GM19452 (cell line): ENCODE measurements around the gene DST.

Experiments used
- ATAC-seq: cut with Tn5 transposase; IDR thresholded peaks from one replicate; pipeline ENCODE4 v1.9.1; 2021; ENCODE audit not compliant: unreplicated experiment

Gene DST

DNA sequence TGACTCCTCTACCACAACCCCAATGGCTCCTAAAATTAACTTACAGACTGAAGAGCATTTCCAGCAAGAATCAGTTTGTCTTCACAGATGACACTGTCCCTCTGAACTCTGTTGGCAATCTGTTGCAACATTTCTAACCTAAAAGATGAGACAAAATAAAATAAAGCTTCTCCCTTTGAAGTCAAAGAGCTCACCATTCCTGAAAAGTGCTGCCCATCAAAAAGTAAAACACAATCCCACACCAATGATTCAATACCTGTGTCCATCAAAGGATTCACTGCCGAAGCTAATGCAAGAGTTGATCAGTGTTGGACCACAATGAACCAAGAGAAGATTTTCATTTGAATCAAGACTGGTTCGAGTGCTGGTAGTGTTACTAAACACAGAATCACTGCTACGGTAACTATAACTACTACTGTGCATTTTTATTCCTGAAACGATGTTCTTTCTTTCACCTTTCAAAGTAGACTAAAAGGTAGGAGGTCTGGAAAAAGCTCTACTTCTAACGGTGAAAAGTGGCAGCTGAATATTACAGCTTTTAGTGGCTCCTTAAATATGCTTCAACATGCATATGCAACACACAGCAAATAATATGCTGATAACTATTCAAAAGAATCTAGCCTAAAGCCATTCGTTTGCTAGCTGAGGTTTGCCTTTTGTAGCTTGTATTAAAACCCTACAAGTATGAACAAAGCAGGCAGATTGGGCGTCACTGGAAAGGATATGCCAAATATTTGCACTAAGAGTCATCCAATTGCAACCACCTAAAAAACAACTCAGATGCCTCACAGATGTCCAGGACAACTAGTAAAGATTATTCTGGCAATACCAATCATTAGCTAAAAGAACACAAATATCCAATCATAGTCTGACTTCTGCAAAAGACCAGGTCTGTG, at the start of gene DST:
TSS of gene DST (minus strand) at position 524 of the 896 bp plus-strand sequence.
- ATAC-seq, result no peak

DNA sequence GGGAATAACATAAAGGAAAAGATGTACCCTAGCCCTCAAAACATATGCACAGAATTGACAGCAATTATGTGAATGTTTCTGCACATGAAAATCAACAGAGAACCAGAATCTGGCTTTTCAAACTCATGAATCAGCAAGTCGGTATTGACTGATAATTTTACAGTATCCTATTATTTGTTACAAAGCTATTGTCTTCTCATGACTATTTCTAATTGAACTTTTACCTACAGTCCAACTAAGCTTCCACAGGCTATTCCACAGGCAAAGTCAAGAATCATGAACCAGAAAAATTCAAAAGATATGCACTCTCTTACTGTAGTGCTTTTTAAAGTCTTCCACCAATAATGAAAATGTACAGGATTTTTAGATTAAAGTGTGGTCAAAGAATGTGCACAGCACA, 49.1 kb upstream of the DST start:
- ATAC-seq, result no peak

DNA sequence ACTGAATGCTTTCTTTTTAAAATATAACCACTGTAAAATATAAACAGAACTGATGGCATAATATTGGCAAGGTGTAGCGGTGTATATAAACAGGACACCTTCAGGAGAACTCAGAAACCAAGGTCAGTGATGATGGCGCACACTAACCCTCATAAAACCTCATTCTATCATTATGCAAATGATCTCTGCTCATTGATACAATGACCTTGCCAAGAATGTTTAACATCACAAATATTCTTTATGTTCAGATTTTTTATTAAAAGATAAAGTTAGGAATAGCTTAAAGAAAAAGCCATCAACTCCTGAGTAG, 48.6 kb upstream of the DST start:
- no peak for ATAC-seq

DNA sequence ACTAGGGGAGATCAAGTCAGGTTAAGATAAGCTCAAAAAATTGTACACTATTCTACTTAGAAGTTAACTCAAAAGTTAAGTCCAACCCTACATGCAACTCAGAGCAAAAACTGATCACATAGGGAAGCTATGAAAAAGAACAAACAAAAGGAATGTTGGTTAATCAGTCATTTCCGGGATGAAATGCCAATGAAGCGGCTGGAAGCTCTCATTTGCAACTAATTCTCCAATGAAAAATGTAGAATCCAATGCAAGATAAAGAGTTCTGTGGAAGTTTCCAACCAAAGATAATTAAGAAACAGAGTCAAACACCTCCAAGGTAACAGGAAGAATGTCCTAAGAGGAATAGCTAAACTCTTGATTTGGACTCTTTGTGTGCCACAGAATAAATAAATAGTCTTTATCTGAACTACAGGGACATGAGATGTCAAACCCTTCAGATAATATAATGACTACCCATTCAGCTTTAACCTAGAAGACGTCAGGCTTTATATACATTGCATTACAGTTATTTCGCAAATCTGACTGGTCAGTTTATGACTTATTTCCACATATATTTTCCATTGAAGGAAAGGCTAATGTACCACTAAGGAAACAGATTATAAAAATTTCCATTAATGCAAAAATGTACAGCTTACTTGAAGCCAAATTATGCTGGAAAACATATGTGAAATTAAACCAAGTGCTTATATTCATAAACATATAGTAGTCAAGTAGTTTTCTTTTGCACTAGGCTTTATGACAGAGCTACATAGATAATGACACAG, 48.0 kb upstream of the DST start:
- no peak for ATAC-seq

DNA sequence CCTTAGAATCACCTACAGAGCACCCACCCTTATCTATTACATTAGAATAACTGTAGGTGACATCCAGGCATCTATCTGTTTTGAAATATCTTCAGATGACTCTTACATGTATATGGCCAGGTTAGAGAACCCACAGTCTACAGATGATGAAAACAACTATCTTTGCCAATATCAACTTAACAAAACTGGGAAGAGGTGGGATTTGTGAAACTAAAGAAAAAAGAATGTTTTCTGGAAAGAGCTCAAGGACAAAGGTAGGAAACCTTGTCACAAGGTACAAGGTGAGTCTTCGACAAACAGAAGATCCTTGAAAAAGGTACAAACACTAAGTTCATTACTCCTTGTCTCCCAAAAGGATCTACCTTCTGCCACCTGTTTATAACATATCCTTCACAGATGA, 47.0 kb upstream of the DST start:
- ATAC-seq, result no peak

DNA sequence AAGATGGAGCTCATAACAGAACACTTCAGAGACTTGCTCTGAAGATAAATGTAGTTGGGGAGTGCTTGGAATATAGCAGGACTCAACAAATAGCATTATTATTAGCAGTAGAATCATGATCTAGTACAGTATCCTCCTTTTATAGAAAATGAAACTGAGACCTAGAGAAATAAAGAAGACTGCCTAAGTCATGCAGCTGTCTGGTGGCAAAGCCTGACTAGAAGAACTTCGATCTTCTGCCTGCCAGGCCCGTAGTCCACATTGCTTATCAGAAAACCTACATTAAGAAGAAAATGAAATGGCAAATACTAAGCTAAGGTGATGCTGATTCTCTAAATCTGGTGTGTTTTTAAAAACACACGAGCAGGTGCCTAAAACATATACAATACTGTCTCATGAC, 46.4 kb upstream of the DST start:
- ATAC-seq, result peak; percentile 66

DNA sequence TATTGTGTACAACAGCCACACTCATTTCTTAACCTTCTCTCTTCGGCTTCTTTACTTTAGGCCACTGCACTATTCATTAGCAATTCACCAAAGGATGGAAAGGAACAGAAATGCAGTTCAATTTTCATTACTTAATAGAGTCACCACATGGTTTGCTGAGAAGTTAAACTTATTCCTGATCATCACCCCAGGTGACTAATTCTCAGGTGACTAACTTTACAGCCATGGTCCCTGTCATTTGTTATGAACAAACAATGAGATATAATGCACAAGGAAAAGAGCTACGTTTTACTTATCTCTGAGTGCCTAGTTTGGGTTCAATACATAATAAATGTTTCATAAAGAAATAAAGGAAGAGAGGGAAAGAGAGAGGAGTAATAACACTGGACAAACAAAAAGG, 45.8 kb upstream of the DST start:
- no peak for ATAC-seq

DNA sequence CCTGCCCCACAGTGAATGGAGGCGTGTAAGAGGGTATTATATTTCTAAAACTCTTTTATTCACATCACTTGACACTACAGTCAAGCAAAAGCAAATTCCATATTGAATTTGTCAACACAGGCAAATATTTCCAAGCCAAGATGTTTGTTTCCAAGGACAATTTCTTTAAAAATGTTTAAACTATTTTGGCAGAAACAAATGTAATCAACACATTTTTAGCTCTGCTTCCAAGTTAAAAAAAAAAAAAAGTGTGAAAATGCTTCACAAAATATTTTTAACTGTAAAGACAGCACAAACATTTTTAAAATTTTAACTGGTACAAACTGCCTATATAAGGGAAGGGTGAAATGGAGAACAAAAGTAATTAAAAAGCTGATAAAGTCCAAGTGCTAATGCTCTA, 44.9 kb upstream of the DST start:
- no peak for ATAC-seq

DNA sequence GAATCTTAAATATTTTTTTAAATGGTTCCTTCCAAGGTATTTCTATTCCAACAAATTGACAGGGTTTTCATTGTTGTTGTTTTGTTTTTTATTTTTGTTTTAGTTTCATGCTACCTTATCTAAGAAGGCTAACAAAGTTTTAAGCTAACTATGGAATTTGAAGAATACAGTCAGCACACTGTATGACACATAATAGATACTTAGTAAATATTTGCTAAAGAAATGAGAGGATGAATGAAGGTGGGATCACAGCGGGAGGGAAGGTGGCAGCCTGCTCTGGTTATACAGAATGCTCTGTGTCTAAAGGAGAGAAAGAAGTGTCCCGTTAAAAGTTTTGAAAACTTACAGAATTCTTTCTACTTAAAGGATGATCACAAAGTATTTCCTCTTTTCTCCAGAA, 43.7 kb upstream of the DST start:
- no peak for ATAC-seq

DNA sequence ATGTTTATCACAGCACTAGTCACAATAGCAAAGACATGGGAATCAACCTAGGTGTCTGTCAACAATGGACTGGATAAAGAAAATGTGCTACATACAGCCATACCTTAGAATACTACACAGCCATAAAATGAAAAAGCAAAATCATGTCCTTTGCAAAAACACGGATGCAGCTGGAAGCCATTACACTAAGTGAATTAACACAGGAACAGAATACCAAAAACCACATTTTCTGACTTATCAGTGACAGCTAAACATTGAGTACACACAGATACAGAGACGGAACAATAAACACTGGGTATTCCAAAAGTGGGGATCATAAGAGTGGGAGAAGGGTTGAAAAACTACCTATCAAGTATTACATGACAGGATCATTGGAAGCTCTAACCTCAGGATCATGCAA, 43.3 kb upstream of the DST start:
- ATAC-seq, result no peak

DNA sequence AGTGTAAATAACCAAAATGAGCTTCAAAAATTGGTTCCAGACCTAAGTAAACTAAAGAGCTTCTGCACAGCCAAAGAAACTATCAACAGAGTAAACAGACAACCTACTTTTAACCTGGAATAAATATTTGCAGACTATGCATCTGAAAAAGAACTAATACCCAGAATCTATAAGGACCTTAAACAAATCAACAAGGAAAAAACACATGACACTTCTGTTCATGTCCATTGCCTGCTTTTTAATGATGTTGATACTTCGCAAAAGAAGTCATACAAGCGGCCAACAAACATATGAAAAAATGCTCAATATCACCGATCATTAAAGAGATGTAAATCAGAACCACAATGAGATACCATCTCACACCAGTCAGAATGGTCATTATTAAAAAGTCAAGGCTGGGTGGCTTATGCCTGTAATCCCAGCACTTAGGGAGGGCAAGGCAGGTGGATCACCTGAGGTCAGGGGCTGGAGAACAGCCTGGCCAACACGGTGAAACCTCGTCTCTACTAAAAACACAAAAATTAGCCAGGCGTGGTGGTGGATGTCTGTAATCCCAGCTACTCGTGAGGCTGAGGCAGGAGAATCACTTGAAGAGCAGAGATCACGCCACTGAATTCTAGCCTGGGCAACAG, 42.5 kb upstream of the DST start:
- ATAC-seq, result no peak

DNA sequence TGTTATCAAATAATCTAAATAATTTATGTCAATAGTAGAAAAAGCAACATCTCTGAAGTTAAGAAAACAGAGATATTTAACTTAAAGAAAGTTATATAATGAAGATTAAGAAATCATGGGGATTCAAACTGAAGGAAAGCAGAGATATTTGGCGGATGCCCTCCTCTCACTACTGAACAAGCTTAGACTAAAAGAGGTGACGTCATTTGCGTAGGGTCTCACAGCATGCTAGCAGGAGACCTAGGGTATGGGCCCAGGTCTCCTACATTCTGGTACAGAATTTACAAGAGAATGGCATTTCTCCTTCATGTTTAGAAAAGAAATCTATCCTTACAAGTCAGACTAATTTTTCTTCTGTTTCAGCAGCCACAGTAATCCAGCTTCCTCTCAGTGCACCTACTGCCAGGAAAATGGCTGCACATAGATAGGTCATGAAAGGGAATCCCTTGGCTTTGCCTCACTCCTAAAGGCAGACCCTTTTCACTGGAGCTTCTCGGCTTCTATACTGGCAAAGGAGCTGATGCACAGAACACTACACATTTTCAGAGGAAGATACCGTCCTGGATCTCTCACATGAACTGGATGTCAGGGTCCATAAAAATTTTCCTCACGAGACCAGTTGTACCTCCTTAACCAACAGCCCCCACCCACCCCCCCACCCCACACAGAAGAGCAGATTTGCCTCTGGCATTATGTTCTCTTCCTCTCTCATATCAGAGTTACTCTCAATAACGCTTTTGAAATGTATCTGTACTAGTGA, 41.8 kb upstream of the DST start:
- no peak for ATAC-seq

DNA sequence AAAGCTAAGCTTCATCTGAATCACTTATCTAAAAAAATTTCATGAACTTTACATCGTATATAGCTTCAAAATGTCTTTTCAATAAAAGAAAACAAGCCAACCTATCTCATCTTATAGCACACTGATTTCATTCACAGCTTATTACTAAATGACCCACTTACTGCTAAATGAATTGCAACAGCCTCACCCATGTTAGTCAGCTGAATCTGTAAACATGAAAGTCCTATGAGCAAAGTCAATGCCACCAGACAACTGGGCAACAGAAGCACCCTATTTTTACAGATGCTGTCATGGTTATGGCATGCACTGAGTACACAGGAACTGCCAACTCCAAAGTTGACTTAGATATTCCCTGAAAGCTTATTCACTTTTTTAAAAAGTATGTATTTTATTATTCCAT, 41.2 kb upstream of the DST start:
- no peak for ATAC-seq

DNA sequence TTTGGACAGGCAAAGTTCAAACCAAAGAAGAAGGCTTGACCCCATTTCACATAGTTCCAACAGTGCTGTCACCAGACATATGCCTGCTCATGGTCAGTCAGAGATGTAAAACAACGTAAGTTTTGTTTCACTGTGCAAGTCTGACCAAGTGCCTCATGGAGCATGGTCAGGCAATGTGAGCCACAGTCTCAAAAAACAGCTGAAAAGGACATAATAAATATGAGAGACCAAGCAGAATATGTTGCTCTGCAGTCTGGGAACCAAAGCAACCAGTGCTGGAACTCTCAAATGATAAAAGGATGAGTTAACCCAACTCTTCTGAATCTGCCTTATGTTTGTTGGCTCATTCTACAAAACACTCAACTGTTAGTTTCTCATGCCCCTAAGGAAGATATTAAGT, 39.9 kb upstream of the DST start:
- ATAC-seq, result no peak

DNA sequence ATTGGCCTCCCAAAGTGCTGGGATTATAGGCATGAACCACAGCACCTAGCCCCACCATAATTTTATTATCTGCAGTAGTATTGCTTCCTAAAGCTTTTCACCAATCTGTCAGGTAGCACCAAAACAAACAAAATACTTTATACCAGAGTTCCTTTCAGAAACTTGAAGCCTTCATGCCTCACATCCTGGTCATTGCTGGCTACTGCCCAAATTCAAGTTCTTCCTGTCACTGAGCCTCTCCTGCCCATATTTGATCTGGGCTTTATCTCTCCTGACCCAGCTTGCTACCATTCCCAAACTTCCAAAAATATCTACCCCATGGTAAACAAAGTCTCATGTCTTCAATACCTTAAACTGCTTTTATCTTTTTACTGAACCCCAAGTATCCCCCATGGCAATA, 34.9 kb upstream of the DST start:
- ATAC-seq, result no peak

DNA sequence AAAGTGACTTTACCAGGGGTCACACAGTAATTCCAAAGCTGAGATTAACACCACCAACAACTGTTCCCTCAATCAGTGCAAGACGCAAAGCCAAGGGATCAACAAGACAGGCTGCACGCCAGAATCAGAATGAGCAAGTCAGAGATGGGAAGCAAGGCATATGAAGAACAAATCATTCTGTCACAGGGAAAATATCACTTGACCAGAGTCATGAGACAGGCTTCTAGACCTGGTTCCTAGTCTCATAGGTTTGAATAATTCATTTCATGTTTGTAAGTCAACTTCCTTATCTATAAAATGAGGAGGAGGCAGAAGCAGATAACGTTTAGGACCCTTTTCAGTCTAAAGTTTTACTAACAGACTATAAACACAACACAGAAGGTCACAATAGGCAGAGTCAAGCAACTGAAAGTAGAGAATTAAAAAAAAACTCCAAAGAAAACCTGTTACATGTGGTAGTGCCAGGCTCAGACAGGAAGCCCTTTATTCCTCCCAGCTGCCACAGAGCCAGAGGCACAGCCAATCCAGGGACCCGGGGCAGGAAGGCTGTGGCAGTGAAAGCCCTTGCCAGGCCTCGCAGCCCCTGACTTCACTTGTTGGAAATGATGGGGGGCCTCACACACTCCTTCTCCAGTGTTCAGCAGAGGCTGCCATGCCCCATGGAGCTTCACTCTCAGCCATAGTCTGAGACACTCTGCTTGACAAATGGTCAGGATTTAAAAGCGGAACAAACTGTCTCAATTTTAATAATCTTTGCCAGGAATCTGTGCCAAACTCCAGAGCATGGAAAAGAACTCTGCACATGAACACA, 29.2 kb upstream of the DST start:
- ATAC-seq, result no peak

DNA sequence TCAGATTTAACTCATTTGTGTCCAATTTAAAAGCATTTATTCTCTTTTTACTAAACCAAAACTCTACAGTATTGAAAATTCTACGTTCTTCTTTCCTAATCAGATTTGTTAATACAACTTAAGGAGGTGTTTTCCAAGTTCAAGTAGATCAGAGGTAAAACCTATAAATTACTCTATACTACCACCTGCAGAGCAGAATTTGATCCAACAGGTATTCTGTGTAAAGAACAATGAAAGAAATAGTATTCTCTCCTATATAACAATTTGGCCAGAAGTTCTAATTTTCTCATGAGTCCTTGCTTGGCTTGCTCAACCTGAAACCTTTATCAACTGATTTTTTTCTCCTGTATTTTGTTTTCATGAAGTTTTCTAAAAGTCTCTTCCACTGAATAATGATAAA, 28.5 kb upstream of the DST start:
- no peak for ATAC-seq

DNA sequence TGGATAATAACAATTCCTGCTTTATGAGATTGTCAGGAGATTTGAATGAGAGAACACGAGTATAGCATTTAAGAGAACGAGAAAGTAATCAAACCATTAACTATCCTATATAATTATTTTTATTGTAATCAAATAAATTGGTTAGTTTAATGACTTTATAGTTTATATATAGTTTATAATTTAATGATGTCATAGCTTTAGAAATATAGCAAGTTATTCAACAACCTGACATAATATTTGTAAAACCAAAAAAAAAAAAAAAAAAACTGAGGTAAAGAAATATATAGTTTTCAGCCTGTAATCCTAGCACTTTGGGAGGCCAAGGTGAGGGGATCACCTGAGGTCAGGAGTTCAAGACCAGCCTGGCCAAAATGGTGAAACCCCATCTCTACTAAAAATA, 26.4 kb upstream of the DST start:
- no peak for ATAC-seq

DNA sequence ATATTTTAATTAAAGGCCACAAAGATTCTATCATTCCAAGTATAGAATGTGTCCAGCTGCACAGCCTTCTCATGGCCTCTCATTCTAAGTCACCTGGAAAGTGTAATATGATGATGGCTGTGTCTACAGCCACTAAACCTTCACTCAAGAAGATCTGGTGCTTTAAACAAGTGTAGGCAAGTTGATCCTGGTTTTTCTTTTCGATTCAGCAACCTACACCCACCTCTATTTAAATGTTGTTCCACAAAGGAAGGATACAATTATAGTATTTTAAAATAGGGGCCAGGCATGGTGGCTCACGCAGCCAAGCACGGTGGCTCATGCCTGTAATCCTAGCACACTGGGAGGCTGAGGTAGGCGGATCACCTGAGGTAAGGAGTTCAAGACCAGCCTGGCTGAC, 25.5 kb upstream of the DST start:
- ATAC-seq, result no peak

DNA sequence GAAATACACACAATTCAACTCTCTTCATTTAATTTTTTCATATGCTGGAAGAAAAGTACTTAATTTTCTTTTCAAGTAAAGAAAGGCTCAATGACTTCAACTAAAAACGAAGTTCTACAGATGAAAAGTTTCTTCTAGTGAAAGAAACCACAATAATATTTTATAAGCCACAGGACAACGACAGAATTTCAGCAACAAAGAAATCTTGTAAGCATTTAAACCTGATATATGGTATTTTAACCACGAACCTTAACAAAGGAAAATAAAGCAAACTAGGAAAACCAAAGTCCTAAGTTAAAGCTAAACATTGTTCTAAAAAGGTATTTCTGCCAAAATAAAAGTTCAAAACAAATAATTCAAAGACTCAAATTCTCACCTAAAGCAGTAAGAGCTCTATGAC, 24.6 kb upstream of the DST start:
- no peak for ATAC-seq

DNA sequence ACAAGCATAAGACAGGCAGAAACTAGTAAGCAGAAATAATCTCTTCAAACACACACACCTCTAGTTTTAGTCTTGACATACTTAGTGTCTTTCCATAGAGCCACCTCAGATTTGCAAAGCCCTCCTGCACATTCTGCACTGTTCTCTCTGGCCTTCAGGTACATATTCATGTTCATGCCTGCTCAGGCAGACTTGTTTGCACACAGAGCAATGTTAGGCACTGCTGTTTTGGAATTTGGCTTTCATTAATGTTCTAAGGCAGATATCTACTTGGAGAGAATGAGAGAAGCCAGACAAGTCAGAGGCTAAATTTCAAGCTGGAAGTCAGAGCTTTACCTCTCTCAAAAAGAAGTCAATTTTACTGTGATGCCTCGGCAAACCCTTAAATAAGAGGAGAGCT, 21.3 kb upstream of the DST start:
- ATAC-seq, result no peak
